ENCODE measurements around the gene FARP1.

DNA sequence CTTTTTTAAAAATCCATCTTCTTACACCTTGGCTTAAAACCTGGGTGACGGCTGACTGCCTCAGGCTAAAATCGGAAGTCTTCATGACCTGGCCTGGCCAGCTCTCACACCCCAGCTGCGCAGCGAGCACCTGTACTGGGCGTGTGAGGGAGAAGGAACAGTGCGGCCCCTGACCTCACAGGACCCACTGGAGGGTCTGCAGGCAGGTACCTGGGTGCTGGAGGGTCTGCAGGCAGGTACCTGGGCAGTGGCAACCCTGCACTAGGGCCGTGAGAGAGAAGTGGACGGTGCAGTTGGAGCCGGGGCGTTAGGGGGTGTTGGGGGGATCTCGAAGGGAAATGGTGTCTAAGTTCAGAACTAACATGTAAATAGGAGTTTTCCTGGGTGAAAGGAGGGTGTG is 289.7 kb downstream of the FARP1 start:
- no peak for TF ChIP-seq ZFP36 (IDR thresholded peaks at IDR 0.05; ENCODE audit: borderline replicate concordance, partially characterized antibody)
- TF ChIP-seq, protein P1, sequence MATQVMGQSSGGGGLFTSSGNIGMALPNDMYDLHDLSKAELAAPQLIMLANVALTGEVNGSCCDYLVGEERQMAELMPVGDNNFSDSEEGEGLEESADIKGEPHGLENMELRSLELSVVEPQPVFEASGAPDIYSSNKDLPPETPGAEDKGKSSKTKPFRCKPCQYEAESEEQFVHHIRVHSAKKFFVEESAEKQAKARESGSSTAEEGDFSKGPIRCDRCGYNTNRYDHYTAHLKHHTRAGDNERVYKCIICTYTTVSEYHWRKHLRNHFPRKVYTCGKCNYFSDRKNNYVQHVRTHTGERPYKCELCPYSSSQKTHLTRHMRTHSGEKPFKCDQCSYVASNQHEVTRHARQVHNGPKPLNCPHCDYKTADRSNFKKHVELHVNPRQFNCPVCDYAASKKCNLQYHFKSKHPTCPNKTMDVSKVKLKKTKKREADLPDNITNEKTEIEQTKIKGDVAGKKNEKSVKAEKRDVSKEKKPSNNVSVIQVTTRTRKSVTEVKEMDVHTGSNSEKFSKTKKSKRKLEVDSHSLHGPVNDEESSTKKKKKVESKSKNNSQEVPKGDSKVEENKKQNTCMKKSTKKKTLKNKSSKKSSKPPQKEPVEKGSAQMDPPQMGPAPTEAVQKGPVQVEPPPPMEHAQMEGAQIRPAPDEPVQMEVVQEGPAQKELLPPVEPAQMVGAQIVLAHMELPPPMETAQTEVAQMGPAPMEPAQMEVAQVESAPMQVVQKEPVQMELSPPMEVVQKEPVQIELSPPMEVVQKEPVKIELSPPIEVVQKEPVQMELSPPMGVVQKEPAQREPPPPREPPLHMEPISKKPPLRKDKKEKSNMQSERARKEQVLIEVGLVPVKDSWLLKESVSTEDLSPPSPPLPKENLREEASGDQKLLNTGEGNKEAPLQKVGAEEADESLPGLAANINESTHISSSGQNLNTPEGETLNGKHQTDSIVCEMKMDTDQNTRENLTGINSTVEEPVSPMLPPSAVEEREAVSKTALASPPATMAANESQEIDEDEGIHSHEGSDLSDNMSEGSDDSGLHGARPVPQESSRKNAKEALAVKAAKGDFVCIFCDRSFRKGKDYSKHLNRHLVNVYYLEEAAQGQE (IDR thresholded peaks at IDR 0.05): no peak
- no peak for TF ChIP-seq CTCF (IDR thresholded peaks at IDR 0.05)
- no peak for TF ChIP-seq JUNB (IDR thresholded peaks at IDR 0.05)
- no peak for TF ChIP-seq RAD21 (conservative IDR thresholded peaks at IDR 0.05 in 1 of 2, IDR thresholded peaks at IDR 0.05 in 1 of 2)
- TF ChIP-seq NPAS2 (CRISPR knock-in tag; IDR thresholded peaks at IDR 0.05; ENCODE audit: borderline replicate concordance): no peak
- no peak for TF ChIP-seq CHD4 (IDR thresholded peaks at IDR 0.05; ENCODE audit: borderline replicate concordance)
- TF ChIP-seq FOSB (CRISPR knock-in tag; IDR thresholded peaks at IDR 0.05): no peak
- TF ChIP-seq NFE2L2 (conservative IDR thresholded peaks at IDR 0.05; ENCODE audit: low read length): no peak

All from A549 (cell line).